Mesodermal cell (in vitro differentiated cells): ENCODE results near the gene CTNNBL1.

Source experiments
- H3K27ac ChIP-seq: 2 replicates; pipeline ENCODE4 v1.7.0; 2013; ENCODE audit warnings: mild to moderate bottlenecking, low read depth, low read length, moderate library complexity; ENCODE audit not compliant: severe bottlenecking
- H3K36me3 ChIP-seq: 2 replicates; pipeline ENCODE4 v1.7.1; 2013; ENCODE audit warnings: mild to moderate bottlenecking, low read length, moderate library complexity; ENCODE audit not compliant: control insufficient read depth, insufficient read depth
- H3K4me1 ChIP-seq: one replicate; pipeline ENCODE4 v1.7.1; 2013; ENCODE audit warnings: mild to moderate bottlenecking, low read length; ENCODE audit not compliant: insufficient read depth, control insufficient read depth, poor library complexity, severe bottlenecking
- H3K4me3 ChIP-seq: 2 replicates; pipeline ENCODE4 v1.7.0; 2013; ENCODE audit warnings: low read length, control low read depth, mild to moderate bottlenecking; ENCODE audit not compliant: insufficient read depth, poor library complexity, severe bottlenecking; ENCODE audit errors: extremely low read depth
- H3K9me3 ChIP-seq: 2 replicates; pipeline ENCODE4 v1.7.1; 2013; ENCODE audit warnings: mild to moderate bottlenecking, low read length, moderate library complexity; ENCODE audit not compliant: control insufficient read depth
- WGBS, 2 experiments: methylation state at CpG; one replicate each; pipeline ENCODE4 v1.1.5; 2013; ENCODE audit warnings: missing lambda C conversion rate in 2 of 2; ENCODE audit not compliant: insufficient coverage in 2 of 2; 5-methylcytosine and 5-hydroxymethylcytosine counted together

CTNNBL1 gene

GRCh38 chr20:37839955-37840354 is 146.1 kb downstream of the CTNNBL1 start:
- no peak overlapping the region for H3K4me3 ChIP-seq
- 90 to 94% methylated on average over 2 to 5 of the region's 7 CpGs for WGBS, 2 experiments
- no peaks in the 10 kb centered on the region for H3K4me1 ChIP-seq
- no peak overlapping the region for H3K27ac ChIP-seq
- peaks cover 16% of the 10 kb centered on the region for H3K36me3 ChIP-seq
- no peaks in the 10 kb centered on the region for H3K9me3 ChIP-seq

GRCh38 chr20:37841389-37841788 is 147.6 kb downstream of the CTNNBL1 start:
- H3K9me3 ChIP-seq: no peaks in the 10 kb centered on the region
- H3K4me1 ChIP-seq: peaks cover 1% of the 10 kb centered on the region
- H3K4me3 ChIP-seq: no peak overlapping the region
- H3K27ac ChIP-seq: no peak overlapping the region
- H3K36me3 ChIP-seq: peaks cover 16% of the 10 kb centered on the region

- Histone ChIP-seq H3K27ac (no peak overlapping the region), H3K9me3 (no peaks in the 10 kb centered on the region), H3K36me3 (peaks cover 16% of the 10 kb centered on the region), H3K4me3 (no peak overlapping the region), H3K4me1 (peaks cover 3% of the 10 kb centered on the region)
- 21 to 53% methylated on average over 2 to 4 of the region's 6 CpGs for WGBS, 2 experiments
These were observed 148.1 kb downstream of the CTNNBL1 start for GRCh38 chr20:37841971-37842370.

DNA sequence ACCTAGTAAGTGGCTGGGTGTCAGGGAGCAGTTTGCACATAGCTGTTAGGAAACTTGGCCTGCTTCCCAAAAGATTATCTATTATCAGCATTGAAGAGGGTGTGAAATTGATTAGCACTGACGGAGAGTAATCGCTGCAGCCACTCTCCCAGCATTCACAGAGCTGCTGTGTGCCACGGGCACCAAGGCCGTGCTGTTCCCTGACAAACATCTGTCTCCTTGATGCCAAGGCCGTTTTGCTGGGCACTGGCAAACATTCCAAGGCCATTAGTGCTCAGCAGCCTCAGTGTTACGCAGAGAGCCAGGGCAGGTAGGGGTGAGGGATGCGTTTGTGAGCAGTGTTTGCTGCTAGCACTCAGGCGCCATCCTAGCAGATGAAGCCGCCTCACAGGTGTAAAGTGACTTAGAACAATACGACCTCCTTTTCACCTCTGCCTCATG is 151.4 kb downstream of the CTNNBL1 start:
- Histone ChIP-seq H3K4me1 (peaks cover 3% of the 10 kb centered on the region), H3K9me3 (no peaks in the 10 kb centered on the region), H3K4me3 (no peak overlapping the region), H3K36me3 (peaks cover 25% of the 10 kb centered on the region), H3K27ac (no peak overlapping the region)
- WGBS, 2 experiments: 78 to 79% methylated on average over 9 to 10 of the region's 10 CpGs

DNA sequence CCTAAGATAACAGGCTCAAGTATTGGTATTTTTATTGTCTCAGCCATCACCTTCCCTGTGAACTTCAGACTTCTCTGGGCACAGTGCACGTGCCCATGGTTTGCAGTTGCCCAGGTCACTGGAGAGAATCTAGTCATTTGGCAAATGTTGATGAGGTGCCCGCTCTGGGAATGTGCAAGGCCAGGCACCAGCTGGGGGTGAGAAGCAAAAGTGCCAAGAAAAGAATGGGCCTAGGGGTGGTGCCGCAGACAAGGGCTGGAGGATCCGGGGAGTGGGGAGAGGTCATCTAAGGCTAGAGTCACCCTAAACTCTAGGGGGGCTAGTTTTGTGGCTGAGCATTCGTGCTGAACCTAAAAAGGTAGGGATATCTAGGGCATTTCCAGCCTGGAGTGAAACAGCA is 152.0 kb downstream of the CTNNBL1 start:
- Histone ChIP-seq H3K4me1 (peaks cover 3% of the 10 kb centered on the region), H3K27ac (no peak overlapping the region), H3K9me3 (no peaks in the 10 kb centered on the region), H3K36me3 (peaks cover 19% of the 10 kb centered on the region), H3K4me3 (no peak overlapping the region)
- 87 to 97% methylated on average over 5 of the region's 5 CpGs for WGBS, 2 experiments

- no peaks in the 10 kb centered on the region for H3K9me3 ChIP-seq
- no peak overlapping the region for H3K27ac ChIP-seq
- WGBS, 2 experiments: 27 to 52% methylated on average over 3 of the region's 4 CpGs
- no peak overlapping the region for H3K4me3 ChIP-seq
- H3K36me3 ChIP-seq: peaks cover 19% of the 10 kb centered on the region
- peaks cover 3% of the 10 kb centered on the region for H3K4me1 ChIP-seq
These were observed 152.7 kb downstream of the CTNNBL1 start for GRCh38 chr20:37846573-37846972.

GRCh38 chr20:37848706-37849105 is 154.9 kb downstream of the CTNNBL1 start:
- no peaks in the 10 kb centered on the region for H3K9me3 ChIP-seq
- peaks cover 15% of the 10 kb centered on the region for H3K36me3 ChIP-seq
- H3K4me1 ChIP-seq: peaks cover 3% of the 10 kb centered on the region
- H3K4me3 ChIP-seq: no peak overlapping the region
- H3K27ac ChIP-seq: no peak overlapping the region
- WGBS, 2 experiments: 75 to 90% methylated on average over 4 to 5 of the region's 5 CpGs

- WGBS, 2 experiments: 95% methylated on average over 9 of the region's 9 CpGs
- no peaks in the 10 kb centered on the region for H3K9me3 ChIP-seq
- H3K4me3 ChIP-seq: no peak overlapping the region
- H3K36me3 ChIP-seq: peaks cover 15% of the 10 kb centered on the region
- H3K27ac ChIP-seq: no peak overlapping the region
- H3K4me1 ChIP-seq: peaks cover 3% of the 10 kb centered on the region
These were observed 155.3 kb downstream of the CTNNBL1 start for GRCh38 chr20:37849156-37849555.

- Histone ChIP-seq H3K4me3 (no peak overlapping the region), H3K9me3 (no peaks in the 10 kb centered on the region), H3K4me1 (peaks cover 3% of the 10 kb centered on the region), H3K27ac (no peak overlapping the region), H3K36me3 (peaks cover 15% of the 10 kb centered on the region)
- 91 to 100% methylated on average over 1 to 2 of the region's 2 CpGs for WGBS, 2 experiments
These were observed 155.7 kb downstream of the CTNNBL1 start for GRCh38 chr20:37849566-37849965.

GRCh38 chr20:37850036-37850592 is 156.3 kb downstream of the CTNNBL1 start:
- WGBS, 2 experiments: 96 to 98% methylated on average over 3 to 4 of the region's 6 CpGs
- no peaks in the 10 kb centered on the region for H3K9me3 ChIP-seq
- H3K27ac ChIP-seq: no peak overlapping the region
- H3K4me3 ChIP-seq: no peak overlapping the region
- H3K36me3 ChIP-seq: peaks cover 15% of the 10 kb centered on the region
- peaks cover 3% of the 10 kb centered on the region for H3K4me1 ChIP-seq

DNA sequence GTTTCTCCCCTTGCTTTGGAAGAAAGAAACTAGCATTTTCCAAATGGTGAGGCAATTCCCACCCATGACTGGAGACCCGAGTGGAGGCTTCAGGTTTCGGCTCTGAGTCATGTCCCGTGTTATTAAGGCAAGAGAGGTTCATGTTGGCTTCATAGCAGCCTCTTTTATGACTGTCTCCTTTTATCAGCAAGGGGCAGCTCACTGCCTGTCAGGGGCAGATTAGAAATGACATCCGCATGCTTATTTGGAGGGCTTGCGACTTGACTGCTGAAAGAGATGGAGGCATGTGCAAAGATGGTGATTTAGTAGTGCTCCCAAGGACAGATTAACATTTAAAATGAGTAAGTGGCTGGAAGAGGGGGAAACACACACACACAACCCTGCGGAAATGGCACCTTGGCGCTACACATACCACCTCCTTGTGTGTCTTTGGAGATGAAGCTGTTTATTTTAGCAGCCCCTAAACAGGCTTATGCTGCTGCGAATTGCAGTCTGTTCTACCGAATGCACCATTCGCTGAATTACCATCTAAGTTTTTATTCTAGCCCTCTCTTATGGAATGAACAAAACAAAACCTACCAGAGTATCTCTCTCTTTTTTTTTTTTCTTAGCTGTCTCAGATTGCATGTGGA is 157.0 kb downstream of the CTNNBL1 start:
- peaks cover 15% of the 10 kb centered on the region for H3K36me3 ChIP-seq
- peaks cover 3% of the 10 kb centered on the region for H3K4me1 ChIP-seq
- WGBS, 2 experiments: 83 to 87% methylated on average over 6 to 9 of the region's 10 CpGs
- no peak overlapping the region for H3K4me3 ChIP-seq
- no peaks in the 10 kb centered on the region for H3K9me3 ChIP-seq
- H3K27ac ChIP-seq: no peak overlapping the region
